ENCODE results near the gene LHFPL2.
"Not testable (repeated sequence)": the region's sequence is repeated elsewhere in the genome, so short reads cannot be mapped to it uniquely, and the experiment has no call there.

LHFPL2 gene, protein sequence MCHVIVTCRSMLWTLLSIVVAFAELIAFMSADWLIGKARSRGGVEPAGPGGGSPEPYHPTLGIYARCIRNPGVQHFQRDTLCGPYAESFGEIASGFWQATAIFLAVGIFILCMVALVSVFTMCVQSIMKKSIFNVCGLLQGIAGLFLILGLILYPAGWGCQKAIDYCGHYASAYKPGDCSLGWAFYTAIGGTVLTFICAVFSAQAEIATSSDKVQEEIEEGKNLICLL

DNA sequence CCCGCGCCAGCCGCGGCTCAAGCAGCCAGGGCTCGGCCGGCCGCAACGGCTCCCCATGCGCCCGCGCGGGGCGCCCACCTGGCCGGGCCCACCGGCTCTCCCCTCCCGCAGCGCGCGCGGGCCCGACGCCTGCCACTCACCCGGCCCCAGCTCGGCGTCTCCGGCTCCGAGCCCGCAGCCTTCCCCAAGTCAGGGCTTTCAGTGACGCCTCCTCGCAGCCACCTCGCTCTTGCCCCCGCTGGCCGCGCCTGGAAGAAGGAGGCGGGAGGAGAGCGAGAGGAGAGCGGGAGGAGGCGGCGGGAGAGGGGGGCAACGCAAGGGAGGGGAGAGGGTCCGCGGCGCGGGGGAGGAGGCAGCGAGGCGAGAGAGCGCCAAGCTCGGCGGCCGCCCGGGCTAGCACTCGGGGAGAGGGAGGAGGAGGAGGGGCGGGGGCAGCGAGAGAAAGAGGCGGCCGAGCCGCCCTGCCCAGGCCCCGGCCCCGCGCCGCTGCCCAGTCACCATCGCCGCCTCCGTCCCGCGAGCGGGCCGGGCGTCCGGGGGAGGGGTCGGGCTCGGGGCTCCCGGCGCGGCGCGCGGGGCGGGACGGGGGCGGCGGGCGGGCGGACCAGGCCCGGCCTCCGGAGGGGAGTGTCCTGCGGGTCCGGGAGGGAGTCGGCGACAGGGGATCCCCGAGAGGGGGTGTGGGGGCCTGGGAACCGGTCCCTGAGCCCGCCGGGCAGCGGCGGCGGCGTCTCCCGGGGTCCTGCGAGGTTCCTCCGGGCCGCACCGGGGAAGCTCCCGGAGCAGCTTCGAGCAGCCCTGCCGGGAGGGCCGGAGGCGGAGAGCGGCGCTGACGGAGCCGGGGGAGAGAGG lies at the start of gene LHFPL2:
LHFPL2 (minus strand) TSS at position 414 of the 852 bp plus-strand sequence. CDS start 138,559 bp downstream, outside the sequence.
- peak in 1 of 3 donors; percentile 23 for DNase-seq (ENCODE audit: low read depth in 2 of 3, low spot score in 1 of 3)

DNA sequence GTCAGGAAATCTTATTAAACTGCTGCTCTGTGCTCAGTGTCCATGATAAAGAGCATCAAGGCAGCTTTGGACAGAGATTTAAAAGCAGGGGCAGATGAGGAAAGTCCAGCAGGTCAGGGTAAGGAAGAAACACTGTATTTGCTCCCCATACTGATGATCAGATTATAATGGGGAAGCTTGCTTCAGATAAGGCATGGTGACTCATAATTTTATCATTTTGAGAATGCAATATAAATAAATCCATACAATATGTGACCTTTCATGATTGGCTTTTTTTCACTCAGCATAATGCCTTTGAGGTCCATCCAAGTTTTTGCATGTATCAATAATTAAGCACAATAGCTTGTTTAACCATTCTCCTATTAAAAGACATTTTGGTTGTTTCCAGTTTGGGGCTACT lies 48.1 kb upstream of the LHFPL2 start:
- DNase-seq (ENCODE audit: low read depth in 2 of 3, low spot score in 1 of 3) = no peak

DNA sequence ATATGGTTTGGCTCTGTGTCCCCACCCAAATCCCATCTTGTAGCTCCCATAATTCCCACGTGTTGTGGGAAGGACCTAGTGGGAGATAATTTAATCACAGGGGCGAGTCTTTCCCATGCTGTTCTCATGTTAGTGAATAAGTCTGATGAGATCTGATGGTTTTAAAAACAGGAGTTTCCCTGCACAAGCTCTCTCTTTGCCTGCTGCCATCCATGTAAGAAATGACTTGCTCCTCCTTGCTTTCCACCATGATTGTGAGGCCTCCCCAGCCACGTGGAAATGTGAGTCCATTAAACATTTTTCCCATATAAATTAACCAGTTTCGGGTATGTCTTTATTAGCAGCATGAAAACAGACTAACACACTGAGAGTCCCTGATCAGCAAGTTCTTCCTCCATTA lies 47.5 kb upstream of the LHFPL2 start:
- not testable (repeated sequence) for DNase-seq (ENCODE audit: low read depth in 2 of 3, low spot score in 1 of 3)

DNA sequence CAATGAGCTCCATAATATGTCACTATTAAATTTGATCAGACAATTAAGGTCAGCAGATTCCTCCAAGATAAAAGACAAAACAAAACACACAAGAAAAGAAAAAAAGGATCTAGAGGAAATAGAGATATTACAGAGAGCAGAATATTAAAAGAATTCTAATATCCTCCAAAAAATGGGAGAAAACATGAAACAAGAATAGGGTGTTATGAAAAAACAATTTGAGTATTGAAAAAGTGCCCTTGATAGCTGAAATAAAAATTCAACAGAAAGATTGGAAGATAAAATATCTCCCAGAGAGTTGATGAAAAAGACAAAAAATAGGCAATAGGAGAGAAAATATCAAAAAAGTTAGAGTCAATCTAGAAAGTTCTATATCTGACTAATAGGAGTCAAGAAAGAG lies 44.8 kb upstream of the LHFPL2 start:
- no peak for DNase-seq (ENCODE audit: low read depth in 2 of 3, low spot score in 1 of 3)

DNA sequence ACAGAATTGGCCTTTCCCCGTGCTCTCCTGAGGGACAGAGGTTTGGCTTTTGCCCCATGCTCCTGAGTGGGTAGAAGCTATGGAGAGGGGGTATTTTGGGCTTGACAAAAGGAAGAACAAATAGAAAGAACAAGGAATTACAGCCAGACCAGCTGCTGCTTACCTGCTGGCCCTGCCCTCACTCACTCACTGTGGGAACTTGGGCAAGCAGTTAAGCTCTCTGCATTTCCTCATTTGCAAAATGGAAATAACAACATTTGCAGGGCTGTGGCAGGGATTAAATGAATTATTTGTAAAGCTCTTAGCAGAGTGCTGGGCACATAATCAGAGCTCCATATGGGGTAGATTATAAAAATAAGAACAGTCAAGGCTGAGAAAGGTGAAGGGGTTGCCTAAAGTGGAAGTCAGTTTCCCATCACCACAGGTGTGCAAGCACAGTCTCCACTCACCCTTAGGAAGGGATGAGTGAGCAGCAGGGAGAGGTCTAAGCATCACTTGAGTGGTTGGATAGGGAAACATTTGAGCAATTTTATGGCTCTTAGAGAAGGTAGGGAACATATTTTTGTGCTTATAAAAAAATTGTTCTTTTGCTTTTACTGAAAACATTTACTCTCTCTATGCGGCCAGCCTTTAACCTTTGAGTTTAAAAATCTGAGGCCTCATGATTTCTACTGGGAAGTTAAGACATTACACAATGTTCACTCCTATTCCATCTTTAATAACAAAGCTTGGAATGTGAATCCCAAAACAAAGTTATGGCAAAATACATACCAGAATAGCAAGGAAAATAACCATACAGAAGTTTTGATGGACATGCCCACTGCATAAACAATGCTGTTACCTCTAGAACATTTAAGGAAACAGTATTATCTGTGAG lies 42.8 kb upstream of the LHFPL2 start:
- DNase-seq (ENCODE audit: low read depth in 2 of 3, low spot score in 1 of 3) = no peak

DNA sequence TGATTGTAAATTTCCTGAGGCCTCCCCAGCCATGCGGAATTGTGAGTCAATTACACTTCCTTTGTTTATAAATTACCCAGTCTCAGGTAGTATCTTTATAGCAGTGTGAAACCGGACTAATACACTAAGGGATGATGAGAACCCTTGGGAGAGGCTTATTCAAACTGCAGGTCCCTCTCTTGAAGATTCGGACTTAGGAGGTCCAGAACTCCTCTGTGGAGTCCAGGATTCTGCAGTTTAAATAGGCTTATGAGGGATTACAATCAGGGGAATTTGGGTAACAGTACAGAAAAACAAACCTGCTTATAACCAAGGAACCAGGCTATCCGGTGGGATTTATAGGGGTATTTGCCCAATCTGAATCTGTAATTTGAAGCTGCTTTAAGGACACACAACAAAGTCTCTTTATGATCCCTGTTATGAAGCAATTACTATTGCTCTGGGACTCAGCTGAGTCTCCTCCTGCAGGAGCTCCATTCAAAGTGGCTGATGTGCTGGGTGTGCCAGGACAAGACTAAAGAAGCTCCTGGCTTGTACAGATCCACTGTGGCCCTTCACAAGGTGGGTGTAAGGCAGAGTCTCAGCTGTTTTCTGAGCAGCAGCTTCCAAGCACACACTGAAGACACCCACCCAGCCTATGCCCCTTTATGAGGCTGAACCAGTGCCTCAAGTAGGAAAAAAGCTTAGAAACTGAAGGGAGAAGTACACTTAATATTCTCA lies 41.8 kb upstream of the LHFPL2 start:
- no peak for DNase-seq (ENCODE audit: low read depth in 2 of 3, low spot score in 1 of 3)

DNA sequence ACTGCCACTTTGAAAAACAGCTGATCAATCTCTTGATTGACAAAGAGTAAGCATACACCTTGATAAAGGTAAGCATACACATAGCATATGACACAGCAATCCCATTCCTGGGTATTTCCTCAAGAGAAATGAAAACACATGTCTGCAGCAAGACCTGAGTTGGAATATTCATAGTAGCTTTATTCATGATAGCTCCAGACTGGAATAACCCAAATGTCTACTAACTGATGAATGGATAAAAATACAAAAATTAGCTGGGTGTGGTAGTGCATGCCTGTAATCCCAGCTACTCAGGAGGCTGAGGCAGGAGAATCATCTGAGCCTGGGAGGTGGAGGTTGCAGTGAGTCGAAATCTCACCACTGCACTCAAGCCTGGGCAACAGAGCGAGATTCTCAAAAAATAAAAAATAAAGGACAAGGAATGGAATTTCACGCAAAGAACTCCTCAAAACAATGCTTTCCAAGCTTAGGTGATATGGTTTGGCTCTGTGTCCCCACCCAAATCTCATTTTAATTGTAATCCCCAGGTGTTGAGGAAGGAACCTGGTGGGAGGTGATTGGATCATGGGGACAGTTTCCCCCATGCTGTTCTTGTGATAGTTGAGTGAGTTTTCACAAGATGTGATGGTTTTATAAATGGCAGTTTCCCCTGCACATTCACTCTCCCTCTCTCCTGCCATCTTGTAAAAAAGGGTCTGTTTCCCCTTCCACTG lies 41.1 kb upstream of the LHFPL2 start:
- DNase-seq (ENCODE audit: low read depth in 2 of 3, low spot score in 1 of 3) = no peak

DNA sequence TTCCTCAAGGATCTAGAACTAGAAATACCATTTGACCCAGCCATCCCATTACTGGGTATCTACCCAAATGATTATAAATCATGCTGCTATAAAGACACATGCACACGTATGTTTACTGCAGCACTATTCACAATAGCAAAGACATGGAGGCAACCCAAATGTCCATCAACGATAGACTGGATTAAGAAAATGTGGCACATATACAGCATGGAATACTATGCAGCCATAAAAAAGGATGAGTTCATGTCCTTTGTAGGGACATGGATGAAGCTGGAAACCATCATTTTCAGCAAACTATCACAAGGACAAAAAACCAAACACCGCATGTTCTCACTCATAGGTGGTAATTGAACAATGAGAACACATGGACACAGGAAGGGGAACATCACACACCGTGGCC lies 38.9 kb upstream of the LHFPL2 start:
- DNase-seq (ENCODE audit: low read depth in 2 of 3, low spot score in 1 of 3) = not testable (repeated sequence)

DNA sequence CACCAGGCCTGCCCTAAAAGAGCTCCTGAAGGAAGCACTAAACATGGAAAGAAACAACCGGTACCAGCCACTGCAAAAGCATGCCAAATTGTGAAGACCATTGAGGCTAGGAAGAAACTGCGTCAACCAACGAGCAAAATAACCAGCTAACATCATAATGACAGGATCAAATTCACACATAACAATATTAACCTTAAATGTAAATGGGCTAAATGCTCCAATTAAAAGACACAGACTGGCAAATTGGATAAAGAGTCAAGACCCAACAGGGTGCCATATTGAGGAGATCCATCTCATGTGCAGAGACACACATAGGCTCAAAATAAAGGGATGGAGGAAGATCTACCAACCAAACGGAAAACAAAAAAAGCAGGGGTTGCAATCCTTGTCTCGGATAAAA lies 35.3 kb upstream of the LHFPL2 start:
- not testable (repeated sequence) for DNase-seq (ENCODE audit: low read depth in 2 of 3, low spot score in 1 of 3)

DNA sequence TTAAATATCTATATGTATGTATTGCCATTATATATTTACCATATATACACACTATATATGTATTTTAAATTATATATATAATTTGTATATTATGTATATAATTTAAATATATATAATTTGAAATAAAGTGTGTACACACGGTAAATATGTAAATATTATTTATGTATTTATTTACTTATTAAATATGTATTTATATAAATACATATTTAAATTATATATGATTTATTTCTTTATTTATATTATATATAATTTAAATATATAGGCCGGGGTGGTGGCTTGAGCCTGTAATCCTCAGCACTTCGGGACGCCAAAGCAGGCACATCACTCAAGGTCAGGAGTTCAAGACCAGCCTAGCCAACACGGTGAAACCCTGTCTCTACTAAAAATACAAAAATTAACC lies 31.3 kb upstream of the LHFPL2 start:
- DNase-seq (ENCODE audit: low read depth in 2 of 3, low spot score in 1 of 3) = no peak

DNA sequence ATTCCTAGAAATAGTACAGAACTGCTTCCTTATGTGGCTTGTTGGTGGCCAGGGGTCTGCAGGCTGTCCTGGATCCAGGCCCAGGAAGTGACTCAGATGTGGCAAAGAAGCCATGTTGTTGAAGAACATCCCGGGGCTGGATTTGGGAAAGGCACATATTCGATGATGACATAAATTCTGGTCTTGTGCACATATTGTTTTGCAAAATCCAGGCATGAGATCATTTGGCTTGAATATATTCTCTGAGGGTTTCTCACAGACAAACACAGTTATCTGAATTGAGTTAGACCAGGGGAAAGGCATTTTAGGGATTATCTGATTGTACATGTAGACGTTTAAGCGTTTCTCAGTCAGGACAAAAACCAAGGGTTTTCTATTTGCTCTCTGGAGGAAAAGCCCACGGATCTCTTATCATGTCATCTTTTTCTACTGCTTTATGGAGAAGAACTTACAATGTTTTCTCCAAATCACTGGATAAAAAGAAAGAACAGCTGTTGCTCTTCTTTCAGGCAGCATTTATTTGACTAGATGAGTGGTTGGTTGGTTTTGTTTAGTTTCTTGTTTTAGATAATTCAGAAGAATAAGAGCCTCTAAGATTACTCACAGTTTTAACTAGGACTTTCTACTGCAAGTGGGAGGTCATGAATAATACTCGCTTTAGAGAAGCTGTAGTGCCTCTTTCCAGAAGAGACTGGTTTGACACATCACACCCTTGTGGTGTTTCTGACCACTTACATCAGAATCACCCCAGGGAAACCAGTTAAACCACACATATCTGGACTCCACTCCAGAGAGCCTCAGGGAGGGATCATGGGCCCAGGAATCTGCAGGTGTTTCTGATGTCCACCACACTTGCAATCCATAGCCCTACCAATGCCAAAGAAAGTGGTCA lies 29.5 kb upstream of the LHFPL2 start:
- DNase-seq (ENCODE audit: low read depth in 2 of 3, low spot score in 1 of 3) = no peak

DNA sequence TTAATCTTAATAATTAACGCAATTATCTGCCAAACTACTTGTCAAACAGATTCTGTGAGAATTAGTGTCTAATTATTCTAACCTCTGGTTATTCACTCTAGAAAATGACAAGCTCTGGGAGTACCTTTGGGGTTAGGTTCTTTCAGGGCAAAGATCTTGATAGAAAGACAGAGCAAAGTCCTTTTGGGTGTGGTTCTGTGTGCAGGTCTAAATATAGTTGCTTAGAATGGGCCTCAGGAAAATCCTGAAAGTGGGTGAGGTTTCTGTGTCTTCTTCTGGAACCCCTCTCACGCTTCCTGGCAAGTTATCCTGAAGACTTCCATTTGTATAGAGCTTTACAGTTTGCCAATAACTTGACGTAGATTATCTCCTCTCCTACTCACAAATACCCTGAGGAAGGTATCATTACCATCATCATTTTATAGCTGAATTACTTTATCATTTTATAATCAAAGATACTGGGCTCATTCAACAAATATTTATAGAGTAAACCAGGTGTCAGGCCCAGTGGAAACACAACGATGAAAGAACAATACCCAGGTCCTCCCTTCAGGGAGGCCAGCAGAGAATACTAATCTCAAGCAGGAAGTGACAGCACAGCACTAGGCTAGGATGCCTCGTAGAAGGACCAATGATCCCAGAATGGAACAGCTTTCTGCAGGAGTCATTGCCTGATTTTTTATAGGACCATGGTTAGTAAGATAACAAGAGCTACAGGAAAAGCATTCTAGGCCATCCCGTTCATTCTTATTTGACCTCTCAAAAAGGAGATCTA lies 27.6 kb upstream of the LHFPL2 start:
- DNase-seq (ENCODE audit: low read depth in 2 of 3, low spot score in 1 of 3) = no peak

DNA sequence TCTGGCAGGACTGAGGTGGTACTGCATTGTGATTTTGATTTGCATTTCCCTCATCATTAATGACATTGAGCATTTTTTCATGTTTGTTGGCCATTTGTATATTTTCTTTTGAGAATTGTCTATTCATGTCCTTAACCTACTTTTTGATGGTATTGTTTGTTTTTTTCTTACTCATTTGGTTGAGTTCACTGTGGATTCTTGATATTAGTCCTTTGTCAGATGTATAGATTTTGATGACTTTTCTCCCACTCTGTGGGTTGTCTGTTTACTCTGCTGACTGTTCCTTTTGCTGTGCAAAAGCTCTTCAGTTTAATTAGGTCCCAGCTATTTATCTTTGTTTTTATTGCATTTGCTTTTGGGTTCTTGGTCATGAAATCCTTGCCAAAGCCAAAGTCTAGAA lies 25.3 kb upstream of the LHFPL2 start:
- DNase-seq (ENCODE audit: low read depth in 2 of 3, low spot score in 1 of 3) = not testable (repeated sequence)

DNA sequence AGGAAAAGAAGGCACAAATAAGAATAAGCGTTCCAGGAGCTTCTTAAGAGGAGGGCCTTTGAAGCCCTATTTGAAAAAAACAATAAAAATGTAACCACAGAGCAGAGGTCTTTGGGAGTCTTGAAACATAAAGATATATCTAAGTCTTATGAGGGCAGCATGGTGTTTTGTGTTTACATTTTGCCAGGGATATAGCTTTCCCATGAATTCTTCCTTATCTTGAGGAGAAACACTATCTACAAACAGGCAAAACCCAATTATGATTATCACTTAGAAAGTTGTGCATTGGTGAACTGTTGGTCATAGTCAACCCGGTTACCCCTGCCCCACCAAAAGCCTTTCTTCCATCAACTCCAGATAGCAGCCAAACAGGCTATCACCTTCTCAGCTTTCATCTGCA lies 23.6 kb upstream of the LHFPL2 start:
- no peak for DNase-seq (ENCODE audit: low read depth in 2 of 3, low spot score in 1 of 3)

DNA sequence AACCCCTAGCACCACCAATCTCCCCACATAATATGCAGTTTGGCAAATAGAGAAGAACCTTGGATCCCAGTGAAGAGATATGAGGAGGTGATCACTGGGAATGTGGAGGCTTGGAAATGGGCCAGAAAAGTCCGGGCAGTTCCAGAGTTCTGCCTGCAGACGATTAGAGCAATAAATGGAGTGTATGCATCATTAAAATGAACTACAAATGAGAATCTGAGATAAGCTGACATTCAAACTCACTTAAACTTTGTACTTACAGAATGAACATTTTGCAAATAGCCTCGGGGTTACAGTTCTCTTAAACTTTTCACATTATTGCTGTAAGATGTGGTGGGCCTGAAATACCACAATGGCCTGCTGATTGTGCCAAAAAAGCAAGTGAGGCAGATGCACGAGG lies 23.0 kb upstream of the LHFPL2 start:
- no peak for DNase-seq (ENCODE audit: low read depth in 2 of 3, low spot score in 1 of 3)

DNA sequence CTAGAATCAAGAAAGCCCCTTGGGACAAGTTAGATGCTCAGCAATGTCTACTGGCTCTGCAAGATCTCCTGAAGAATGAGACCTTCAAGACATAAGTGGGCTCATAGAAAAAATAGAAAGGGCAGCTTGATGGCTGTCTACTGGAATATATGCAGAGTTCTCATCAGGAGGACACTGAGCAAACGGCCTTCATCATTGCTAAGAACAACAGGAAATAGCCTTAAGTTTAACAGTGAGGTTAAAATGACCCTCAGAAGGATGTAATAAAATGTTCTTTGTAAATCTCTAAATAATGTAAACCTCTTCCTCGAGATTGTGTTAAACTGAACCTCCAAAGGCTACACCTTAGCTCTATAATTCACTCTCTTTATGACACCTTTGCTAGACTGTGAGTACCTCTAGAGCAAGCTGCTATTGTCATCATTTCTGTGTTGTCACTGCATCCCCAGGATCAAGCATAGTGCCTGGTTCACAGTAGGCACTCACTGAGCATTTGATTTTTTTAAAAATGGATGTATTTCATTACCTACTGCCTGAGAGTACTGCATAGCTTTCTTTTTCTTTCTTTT lies 22.2 kb upstream of the LHFPL2 start:
- no peak for DNase-seq (ENCODE audit: low read depth in 2 of 3, low spot score in 1 of 3)

DNA sequence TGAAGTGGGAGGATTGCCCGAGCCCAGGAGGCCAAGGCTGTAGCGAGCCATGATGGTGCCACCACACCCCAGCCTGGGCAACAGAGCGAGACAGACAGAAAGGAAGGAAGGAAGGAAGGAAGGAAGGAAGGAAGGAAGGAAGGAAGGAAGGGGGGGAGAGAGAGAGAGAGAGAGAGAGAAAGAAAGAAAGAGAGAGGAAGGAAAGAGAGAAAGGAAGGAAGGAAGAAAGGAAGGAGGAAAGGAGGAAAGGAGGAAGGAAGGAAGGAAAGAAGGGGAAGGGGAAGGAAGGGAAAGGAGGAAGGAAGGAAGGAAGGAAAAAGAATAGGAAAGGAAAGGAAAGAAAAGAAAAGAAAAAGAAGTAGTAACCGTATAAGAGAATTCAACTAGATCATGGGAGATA lies 20.8 kb upstream of the LHFPL2 start:
- DNase-seq (ENCODE audit: low read depth in 2 of 3, low spot score in 1 of 3) = no peak

DNA sequence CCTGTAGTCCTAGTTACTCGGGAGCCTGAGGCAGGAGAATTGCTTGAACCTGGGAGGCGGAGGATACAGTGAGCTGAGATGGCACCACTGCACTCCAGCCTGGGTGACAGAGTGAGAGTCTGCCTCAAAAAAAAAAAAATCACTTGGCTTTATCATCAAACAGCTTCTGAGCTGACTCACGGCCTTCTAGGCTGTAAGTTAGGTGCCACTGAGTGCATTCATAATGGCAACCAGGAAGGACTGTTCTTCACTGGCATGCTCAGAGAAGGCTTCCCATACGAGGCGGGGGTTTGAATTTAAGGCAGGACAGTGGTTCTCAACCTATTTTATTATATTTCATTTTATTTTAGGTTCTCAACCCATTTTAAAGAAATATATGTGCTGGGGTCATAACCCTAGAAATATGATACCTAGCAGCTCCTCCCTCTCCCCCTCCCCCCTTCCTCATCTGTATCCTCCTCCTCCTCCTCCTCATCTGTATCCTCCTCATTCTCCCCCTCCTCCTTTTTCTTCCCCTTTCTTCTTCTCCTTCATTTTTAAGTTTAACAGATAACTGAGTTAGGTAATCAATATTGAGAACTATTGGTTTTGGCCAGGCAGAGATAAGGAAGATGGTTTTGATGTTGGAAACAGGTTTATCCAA lies 19.0 kb upstream of the LHFPL2 start:
- DNase-seq (ENCODE audit: low read depth in 2 of 3, low spot score in 1 of 3) = no peak
